SK-N-SH treated with all-trans-retinoic acid at 6 μM for 48 hours (cell line): ENCODE measurements around the gene SLC36A3.

Experiments
- ATAC-seq: fragments of 200-7000 bp; cut with Tn5 transposase; 3 replicates; pipeline ENCODE4 v1.9.1; 2020; ENCODE audit warnings: mild to moderate bottlenecking, moderate library complexity
- ARNTL ChIP-seq: fragments of 450-650 bp; formaldehyde crosslinking; IDR thresholded peaks from 2 replicates; pipeline ENCODE4 v1.5.0; 2020; ENCODE audit warnings: low read depth, mild to moderate bottlenecking, moderate library complexity, borderline replicate concordance
- BACH2 ChIP-seq: fragments of 250-450 bp; sonication (Bioruptor Pico); IDR thresholded peaks from 2 replicates; pipeline ENCODE4 v1.9.0; 2021; ENCODE audit warnings: mild to moderate bottlenecking, borderline replicate concordance
- CSDC2 ChIP-seq: fragments of 250-450 bp; sonication (Bioruptor Pico); IDR thresholded peaks from 2 replicates; pipeline ENCODE4 v1.5.0; 2020; ENCODE audit warnings: mild to moderate bottlenecking, moderate library complexity
- CSRNP3 ChIP-seq: fragments of 250-450 bp; sonication (Bioruptor Pico); IDR thresholded peaks from 2 replicates; pipeline ENCODE4 v1.5.1; 2021; ENCODE audit warnings: mild to moderate bottlenecking, moderate library complexity
- ESRRG ChIP-seq: fragments of 250-450 bp; sonication (Bioruptor Pico); IDR thresholded peaks from 2 replicates; pipeline ENCODE4 v1.6.1; 2021; ENCODE audit warnings: mild to moderate bottlenecking
- GLIS3 ChIP-seq: fragments of 250-450 bp; sonication (Bioruptor Pico); IDR thresholded peaks from 2 replicates; pipeline ENCODE4 v1.5.0; 2020; ENCODE audit warnings: mild to moderate bottlenecking, moderate library complexity
- ISL1 ChIP-seq: fragments of 250-450 bp; sonication (Bioruptor Pico); IDR thresholded peaks from 2 replicates; pipeline ENCODE4 v2.1.2; 2022; ENCODE audit warnings: mild to moderate bottlenecking, moderate library complexity
- OSR1 ChIP-seq: fragments of 250-450 bp; sonication (Bioruptor Pico); IDR thresholded peaks from 2 replicates; pipeline ENCODE4 v1.8.0; 2022; ENCODE audit warnings: moderate library complexity, mild to moderate bottlenecking, inconsistent platforms
- PATZ1 ChIP-seq: fragments of 250-450 bp; sonication (Bioruptor Pico); IDR thresholded peaks from 2 replicates; pipeline ENCODE4 v1.8.0; 2020; ENCODE audit warnings: mild to moderate bottlenecking, moderate library complexity, borderline replicate concordance
- POU6F1 ChIP-seq: fragments of 250-450 bp; sonication (Bioruptor Pico); IDR thresholded peaks from 2 replicates; pipeline ENCODE4 v1.8.0; 2021; ENCODE audit warnings: low read depth, mild to moderate bottlenecking, moderate library complexity, borderline replicate concordance
- PPARA ChIP-seq: fragments of 250-450 bp; sonication (Bioruptor Pico); IDR thresholded peaks from 2 replicates; pipeline ENCODE4 v1.5.0; 2020; ENCODE audit warnings: mild to moderate bottlenecking, borderline replicate concordance
- RARB ChIP-seq: fragments of 250-450 bp; sonication (Bioruptor Pico); IDR thresholded peaks from 2 replicates; pipeline ENCODE4 v1.8.0; 2021; ENCODE audit warnings: mild to moderate bottlenecking, moderate library complexity
- TCF4 ChIP-seq: fragments of 250-450 bp; sonication (Bioruptor Pico); IDR thresholded peaks from 2 replicates; pipeline ENCODE4 v1.8.0; 2021; ENCODE audit warnings: mild to moderate bottlenecking, moderate library complexity, borderline replicate concordance
- TOX ChIP-seq: fragments of 250-450 bp; sonication (Bioruptor Pico); IDR thresholded peaks from 2 replicates; pipeline ENCODE4 v1.8.0; 2021; ENCODE audit warnings: mild to moderate bottlenecking, moderate library complexity, borderline replicate concordance
- ZC3H10 ChIP-seq: fragments of 250-450 bp; sonication (Bioruptor Pico); IDR thresholded peaks from 2 replicates; pipeline ENCODE4 v1.5.1; 2021; ENCODE audit warnings: mild to moderate bottlenecking, moderate library complexity
- ZFP3 ChIP-seq: fragments of 250-450 bp; sonication (Bioruptor Pico); IDR thresholded peaks from 2 replicates; pipeline ENCODE4 v1.5.0; 2020; ENCODE audit warnings: mild to moderate bottlenecking, moderate library complexity
- ZFP30 ChIP-seq: fragments of 450-650 bp; formaldehyde crosslinking; IDR thresholded peaks from 2 replicates; pipeline ENCODE4 v1.5.0; 2022; ENCODE audit warnings: mild to moderate bottlenecking, moderate library complexity
- ZNF565 ChIP-seq: fragments of 450-650 bp; formaldehyde crosslinking; conservative IDR thresholded peaks from 2 replicates; pipeline ENCODE4 v1.5.0; 2020; ENCODE audit warnings: low read depth, mild to moderate bottlenecking, moderate library complexity
- ZNF70 ChIP-seq: fragments of 450-650 bp; formaldehyde crosslinking; IDR thresholded peaks from 2 replicates; pipeline ENCODE4 v1.5.0; 2020; ENCODE audit warnings: mild to moderate bottlenecking, moderate library complexity
- ZNF8 ChIP-seq: fragments of 450-650 bp; formaldehyde crosslinking; IDR thresholded peaks from 2 replicates; pipeline ENCODE4 v1.5.0; 2020; ENCODE audit warnings: mild to moderate bottlenecking, moderate library complexity
- TF ChIP-seq, protein P1 (sequence below): fragments of 250-450 bp; sonication (Bioruptor Pico); IDR thresholded peaks from 2 replicates; pipeline ENCODE4 v1.5.0; 2020; ENCODE audit warnings: mild to moderate bottlenecking, moderate library complexity
- TF ChIP-seq, protein P2 (sequence below): fragments of 250-450 bp; sonication (Bioruptor Pico); IDR thresholded peaks from 2 replicates; pipeline ENCODE4 v1.5.1; 2020; ENCODE audit warnings: low read depth, mild to moderate bottlenecking, moderate library complexity

The SLC36A3 gene

GRCh38 chr5:151253605-151253950 is 50.0 kb downstream of the SLC36A3 start:
- no peak; the same call in 2 of the 3 replicates for ATAC-seq
- TF ChIP-seq BACH2 (CRISPR knock-in tag) (no peak), PPARA (no peak), CSRNP3 (no peak), OSR1 (CRISPR knock-in tag) (no peak), ARNTL (CRISPR knock-in tag) (no peak), ZNF8 (CRISPR knock-in tag) (no peak), ZC3H10 (no peak), ESRRG (CRISPR knock-in tag) (no peak), TOX (CRISPR knock-in tag) (no peak), ZFP3 (no peak), RARB (CRISPR knock-in tag) (no peak), ZNF565 (no peak)
- TF ChIP-seq, protein P1, sequence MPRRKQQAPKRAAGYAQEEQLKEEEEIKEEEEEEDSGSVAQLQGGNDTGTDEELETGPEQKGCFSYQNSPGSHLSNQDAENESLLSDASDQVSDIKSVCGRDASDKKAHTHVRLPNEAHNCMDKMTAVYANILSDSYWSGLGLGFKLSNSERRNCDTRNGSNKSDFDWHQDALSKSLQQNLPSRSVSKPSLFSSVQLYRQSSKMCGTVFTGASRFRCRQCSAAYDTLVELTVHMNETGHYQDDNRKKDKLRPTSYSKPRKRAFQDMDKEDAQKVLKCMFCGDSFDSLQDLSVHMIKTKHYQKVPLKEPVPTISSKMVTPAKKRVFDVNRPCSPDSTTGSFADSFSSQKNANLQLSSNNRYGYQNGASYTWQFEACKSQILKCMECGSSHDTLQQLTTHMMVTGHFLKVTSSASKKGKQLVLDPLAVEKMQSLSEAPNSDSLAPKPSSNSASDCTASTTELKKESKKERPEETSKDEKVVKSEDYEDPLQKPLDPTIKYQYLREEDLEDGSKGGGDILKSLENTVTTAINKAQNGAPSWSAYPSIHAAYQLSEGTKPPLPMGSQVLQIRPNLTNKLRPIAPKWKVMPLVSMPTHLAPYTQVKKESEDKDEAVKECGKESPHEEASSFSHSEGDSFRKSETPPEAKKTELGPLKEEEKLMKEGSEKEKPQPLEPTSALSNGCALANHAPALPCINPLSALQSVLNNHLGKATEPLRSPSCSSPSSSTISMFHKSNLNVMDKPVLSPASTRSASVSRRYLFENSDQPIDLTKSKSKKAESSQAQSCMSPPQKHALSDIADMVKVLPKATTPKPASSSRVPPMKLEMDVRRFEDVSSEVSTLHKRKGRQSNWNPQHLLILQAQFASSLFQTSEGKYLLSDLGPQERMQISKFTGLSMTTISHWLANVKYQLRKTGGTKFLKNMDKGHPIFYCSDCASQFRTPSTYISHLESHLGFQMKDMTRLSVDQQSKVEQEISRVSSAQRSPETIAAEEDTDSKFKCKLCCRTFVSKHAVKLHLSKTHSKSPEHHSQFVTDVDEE = no peak
- TF ChIP-seq, protein P2, sequence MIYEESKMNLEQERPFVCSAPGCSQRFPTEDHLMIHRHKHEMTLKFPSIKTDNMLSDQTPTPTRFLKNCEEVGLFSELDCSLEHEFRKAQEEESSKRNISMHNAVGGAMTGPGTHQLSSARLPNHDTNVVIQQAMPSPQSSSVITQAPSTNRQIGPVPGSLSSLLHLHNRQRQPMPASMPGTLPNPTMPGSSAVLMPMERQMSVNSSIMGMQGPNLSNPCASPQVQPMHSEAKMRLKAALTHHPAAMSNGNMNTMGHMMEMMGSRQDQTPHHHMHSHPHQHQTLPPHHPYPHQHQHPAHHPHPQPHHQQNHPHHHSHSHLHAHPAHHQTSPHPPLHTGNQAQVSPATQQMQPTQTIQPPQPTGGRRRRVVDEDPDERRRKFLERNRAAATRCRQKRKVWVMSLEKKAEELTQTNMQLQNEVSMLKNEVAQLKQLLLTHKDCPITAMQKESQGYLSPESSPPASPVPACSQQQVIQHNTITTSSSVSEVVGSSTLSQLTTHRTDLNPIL (CRISPR knock-in tag) = no peak

DNA sequence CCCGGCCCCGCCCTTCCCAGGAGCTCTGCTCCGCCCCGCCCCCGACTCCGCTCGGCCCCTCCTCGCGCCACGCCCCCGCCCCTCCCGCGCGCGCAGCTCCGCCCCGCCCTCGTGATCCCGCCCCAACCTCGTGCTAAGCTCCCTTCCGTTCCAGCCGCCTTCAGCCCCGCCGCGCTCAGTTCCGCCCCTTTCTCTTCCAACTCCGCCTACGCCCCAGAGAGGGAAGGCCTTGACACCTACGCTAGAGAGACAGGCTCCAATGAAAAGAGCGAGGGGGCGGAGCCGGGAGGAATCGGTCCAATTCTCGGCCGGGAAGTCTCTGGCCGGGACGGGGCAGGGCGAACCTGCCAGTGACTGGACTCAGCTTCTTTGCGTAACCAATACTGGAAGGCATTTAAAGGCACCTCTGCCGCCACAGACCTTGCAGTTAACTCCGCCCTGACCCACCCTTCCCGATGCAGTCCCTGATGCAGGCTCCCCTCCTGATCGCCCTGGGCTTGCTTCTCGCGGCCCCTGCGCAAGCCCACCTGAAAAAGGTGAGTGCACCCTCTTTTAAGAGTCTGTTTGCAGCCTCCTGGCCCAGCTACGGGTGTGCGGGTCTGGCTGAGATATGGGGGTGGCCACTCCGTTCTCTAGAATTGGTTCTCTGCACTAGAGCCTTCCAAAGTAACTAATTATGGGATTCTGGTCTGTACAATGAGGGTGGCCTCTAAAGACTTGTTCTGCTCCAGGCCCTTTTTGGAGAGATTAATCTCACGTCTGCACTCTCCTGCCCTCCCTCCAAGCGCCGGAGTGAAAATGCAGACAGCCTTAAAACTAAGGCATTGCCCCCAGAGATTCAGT is 50.6 kb downstream of the SLC36A3 start, which contains the start of gene GM2A:
Gene GM2A, plus strand, starts transcription at position 424 of the 843 bp plus-strand sequence. Its CDS starts 32 bp downstream, at position 456.
- ATAC-seq = peak; percentile 99
- TF ChIP-seq ZFP3 (no peak), CSRNP3 (no peak), ISL1 (CRISPR knock-in tag) (no peak), TOX (CRISPR knock-in tag) (no peak), RARB (CRISPR knock-in tag) (no peak), PATZ1 (CRISPR knock-in tag) (no peak), POU6F1 (CRISPR knock-in tag) (no peak), ZNF70 (CRISPR knock-in tag) (no peak), ZFP30 (no peak), CSDC2 (CRISPR knock-in tag) (no peak), OSR1 (CRISPR knock-in tag) (no peak), TCF4 (CRISPR knock-in tag) (no peak), ZNF8 (CRISPR knock-in tag) (no peak), ZNF565 (no peak), BACH2 (CRISPR knock-in tag) (no peak), ESRRG (CRISPR knock-in tag) (no peak), GLIS3 (no peak)
- TF ChIP-seq, protein P2 (CRISPR knock-in tag) = no peak
- TF ChIP-seq, protein P1 = no peak
- TF ChIP-seq, all 23 proteins: peak for 0
